NCI-H146 treated with DMSO at 0.1 percent for 48 hours (cell line): Measurements from ENCODE around the gene KRTAP4-4.

Experiments used
- DNase-seq: peaks from one replicate; lab custom pipeline; 2025; ENCODE audit not compliant: unreplicated experiment; lab: John Stamatoyannopoulos, UW

Gene KRTAP4-4

DNA sequence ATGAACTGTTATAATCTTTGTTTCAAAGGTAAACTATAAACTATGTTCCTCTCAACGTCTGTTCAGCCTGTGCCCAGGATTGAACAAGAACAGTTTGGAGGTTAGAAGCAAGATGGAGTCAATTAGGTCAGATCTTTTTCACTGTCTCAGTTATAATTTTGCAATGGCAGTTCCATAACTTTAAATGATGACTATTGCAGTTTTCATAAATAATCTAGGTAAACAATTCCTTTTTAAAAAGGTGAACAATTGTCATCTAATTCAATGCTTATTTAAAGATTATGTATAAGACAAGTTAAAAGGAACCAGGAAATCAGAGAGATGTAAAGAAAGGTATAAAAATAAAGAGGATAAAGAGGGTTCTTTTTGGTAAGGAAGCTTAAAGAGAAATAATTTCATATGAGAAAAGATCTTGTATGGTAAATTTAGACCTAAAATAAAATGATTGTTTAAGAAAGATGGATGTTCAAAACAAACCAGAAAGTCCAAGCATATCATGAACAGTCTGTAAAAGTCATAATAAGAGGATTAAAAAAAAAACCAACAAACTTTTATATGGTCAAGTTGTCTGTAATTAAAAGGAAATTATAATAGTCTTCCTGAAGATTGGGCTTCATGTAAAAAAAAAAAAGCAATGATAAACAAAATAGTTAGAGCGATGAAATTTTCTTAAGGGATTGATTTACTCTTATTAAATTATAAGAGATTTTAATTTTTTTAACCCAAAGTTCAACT lies 49.2 kb downstream of the KRTAP4-4 start:
- no peak for DNase-seq
